Measurements from ENCODE around the gene ACP5. TPM values are rescaled to one million over a fixed set of nuclear protein-coding genes. Genes with fewer than 3 reads are reported as not detected.

Gene ACP5
- polyA plus RNA-seq, 1 donor from 2014 or later: not detected

DNA sequence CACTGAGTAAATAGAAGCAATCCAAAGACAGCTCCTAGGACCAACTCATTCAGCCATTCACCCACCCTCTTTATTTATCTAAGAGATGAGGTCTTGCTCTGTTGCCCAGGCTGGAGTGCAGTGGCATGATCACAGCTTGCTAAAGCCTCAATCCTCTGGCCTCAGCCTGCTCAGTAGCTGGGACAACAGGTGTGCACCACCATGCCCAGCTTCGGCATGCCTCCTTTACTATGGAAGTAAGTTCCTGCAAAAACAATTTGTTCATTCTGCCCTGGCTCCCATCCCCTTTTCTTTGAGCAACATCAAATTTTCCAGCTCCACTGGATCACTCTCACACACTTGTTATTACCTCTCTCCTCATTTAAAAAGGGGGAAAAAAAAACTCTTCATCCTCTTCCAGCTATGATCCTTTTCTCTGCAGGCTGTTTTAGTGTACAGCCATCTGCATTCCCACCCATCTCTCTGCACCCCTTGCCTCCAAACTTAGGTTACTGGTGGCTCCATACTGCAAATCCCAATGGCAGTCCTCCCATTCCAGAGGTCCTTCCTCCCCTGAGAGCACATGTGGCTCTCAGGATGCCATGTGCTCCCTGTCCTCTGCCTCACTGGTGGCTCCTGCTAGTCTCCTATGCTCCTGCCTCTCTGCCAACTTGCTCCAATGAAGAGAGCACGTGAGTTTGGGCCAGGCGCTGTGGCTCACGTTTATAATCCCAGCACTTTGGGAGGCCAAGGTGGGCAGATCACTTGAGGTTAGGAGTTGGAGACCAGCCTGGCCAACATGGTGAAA lies 20.6 kb downstream of the ACP5 start:
- TF ChIP-seq EZH2 (IDR thresholded peaks at IDR 0.05; ENCODE audit: borderline replicate concordance, insufficient read depth, low read length, poor library complexity, severe bottlenecking): no peak
- TF ChIP-seq, protein P1, sequence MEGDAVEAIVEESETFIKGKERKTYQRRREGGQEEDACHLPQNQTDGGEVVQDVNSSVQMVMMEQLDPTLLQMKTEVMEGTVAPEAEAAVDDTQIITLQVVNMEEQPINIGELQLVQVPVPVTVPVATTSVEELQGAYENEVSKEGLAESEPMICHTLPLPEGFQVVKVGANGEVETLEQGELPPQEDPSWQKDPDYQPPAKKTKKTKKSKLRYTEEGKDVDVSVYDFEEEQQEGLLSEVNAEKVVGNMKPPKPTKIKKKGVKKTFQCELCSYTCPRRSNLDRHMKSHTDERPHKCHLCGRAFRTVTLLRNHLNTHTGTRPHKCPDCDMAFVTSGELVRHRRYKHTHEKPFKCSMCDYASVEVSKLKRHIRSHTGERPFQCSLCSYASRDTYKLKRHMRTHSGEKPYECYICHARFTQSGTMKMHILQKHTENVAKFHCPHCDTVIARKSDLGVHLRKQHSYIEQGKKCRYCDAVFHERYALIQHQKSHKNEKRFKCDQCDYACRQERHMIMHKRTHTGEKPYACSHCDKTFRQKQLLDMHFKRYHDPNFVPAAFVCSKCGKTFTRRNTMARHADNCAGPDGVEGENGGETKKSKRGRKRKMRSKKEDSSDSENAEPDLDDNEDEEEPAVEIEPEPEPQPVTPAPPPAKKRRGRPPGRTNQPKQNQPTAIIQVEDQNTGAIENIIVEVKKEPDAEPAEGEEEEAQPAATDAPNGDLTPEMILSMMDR (IDR thresholded peaks at IDR 0.05; ENCODE audit: poor library complexity, severe bottlenecking): no peak
- TF ChIP-seq EP300 (conservative IDR thresholded peaks at IDR 0.05; ENCODE audit: poor library complexity, severe bottlenecking): no peak
- no peak for TF ChIP-seq SMC3 (conservative IDR thresholded peaks at IDR 0.05; ENCODE audit: poor library complexity)
- TF ChIP-seq RAD21 (conservative IDR thresholded peaks at IDR 0.05): no peak
- no peak for TF ChIP-seq REST (IDR thresholded peaks at IDR 0.05; ENCODE audit: borderline replicate concordance)
- H3K9me2 ChIP-seq (ENCODE audit: insufficient read depth, low read length): no peaks in the 10 kb centered on the region
- H3K4me2 ChIP-seq (ENCODE audit: low read length): no peak overlapping the region
- no peak overlapping the region for H3K9ac ChIP-seq (ENCODE audit: low read length)
- H2AFZ ChIP-seq (ENCODE audit: low read depth, low read length): no peak overlapping the region
- H3K27ac ChIP-seq (ENCODE audit: low read length): no peak overlapping the region
- H3K27me3 ChIP-seq (ENCODE audit: insufficient read depth, low read depth, low read length): no peaks in the 10 kb centered on the region
- peaks cover 19% of the 10 kb centered on the region for H3K79me2 ChIP-seq (replicated peaks; ENCODE audit: insufficient read depth, low read length)
- no peaks in the 10 kb centered on the region for H3K36me3 ChIP-seq (ENCODE audit: insufficient read depth, low read length)
- no peak overlapping the region for H3K4me3 ChIP-seq (ENCODE audit: low read length)
- no peaks in the 10 kb centered on the region for H3F3A ChIP-seq (ENCODE audit: insufficient read depth, low read length, poor library complexity, severe bottlenecking)
- H3K9me3 ChIP-seq (ENCODE audit: low read length): no peaks in the 10 kb centered on the region
- no peaks in the 10 kb centered on the region for H4K20me1 ChIP-seq (ENCODE audit: insufficient read depth)

- no peak overlapping the region for H2AFZ ChIP-seq (ENCODE audit: low read depth, low read length)
- H3K27ac ChIP-seq (ENCODE audit: low read length): no peak overlapping the region
- TF ChIP-seq MXI1 (conservative IDR thresholded peaks at IDR 0.05; ENCODE audit: poor library complexity, severe bottlenecking): no peak
- TF ChIP-seq REST (IDR thresholded peaks at IDR 0.05; ENCODE audit: borderline replicate concordance): no peak
- TF ChIP-seq, protein P1 (IDR thresholded peaks at IDR 0.05; ENCODE audit: poor library complexity, severe bottlenecking): no peak
- TF ChIP-seq EZH2 (IDR thresholded peaks at IDR 0.05; ENCODE audit: borderline replicate concordance, insufficient read depth, low read length, poor library complexity, severe bottlenecking): no peak
- no peak for TF ChIP-seq EP300 (conservative IDR thresholded peaks at IDR 0.05; ENCODE audit: poor library complexity, severe bottlenecking)
- TF ChIP-seq TAF1 (IDR thresholded peaks at IDR 0.05; ENCODE audit: low read depth): no peak
- no peak for TF ChIP-seq RAD21 (conservative IDR thresholded peaks at IDR 0.05)
- TF ChIP-seq SMC3 (conservative IDR thresholded peaks at IDR 0.05; ENCODE audit: poor library complexity): no peak
- no peak for TF ChIP-seq POLR2AphosphoS5 (IDR thresholded peaks at IDR 0.05)
- no peaks in the 10 kb centered on the region for H3K36me3 ChIP-seq (ENCODE audit: insufficient read depth, low read length)
- H3K9me2 ChIP-seq (ENCODE audit: insufficient read depth, low read length): no peaks in the 10 kb centered on the region
- no peak overlapping the region for H3K4me2 ChIP-seq (ENCODE audit: low read length)
- H3F3A ChIP-seq (ENCODE audit: insufficient read depth, low read length, poor library complexity, severe bottlenecking): no peaks in the 10 kb centered on the region
- H3K79me2 ChIP-seq (replicated peaks; ENCODE audit: insufficient read depth, low read length): peaks cover 19% of the 10 kb centered on the region
- no peaks in the 10 kb centered on the region for H3K9me3 ChIP-seq (ENCODE audit: low read length)
- H4K20me1 ChIP-seq (ENCODE audit: insufficient read depth): no peaks in the 10 kb centered on the region
- no peak overlapping the region for H3K4me3 ChIP-seq (ENCODE audit: low read length)
- H3K27me3 ChIP-seq (ENCODE audit: insufficient read depth, low read depth, low read length): no peaks in the 10 kb centered on the region
- H3K9ac ChIP-seq (ENCODE audit: low read length): no peak overlapping the region
Observed at GRCh38 chr19:11555246-11555645, 22.2 kb downstream of the ACP5 start.
